Activated gamma-delta T cell (primary cell): ENCODE results near the gene TWSG1.
"Not testable (repeated sequence)": the region's sequence is repeated elsewhere in the genome, so short reads cannot be mapped to it uniquely, and the experiment has no call there.

Experiments used
- DNase-seq: peaks from one replicate; lab custom pipeline; 2025; lab: John Stamatoyannopoulos, UW

TWSG1 gene

DNA sequence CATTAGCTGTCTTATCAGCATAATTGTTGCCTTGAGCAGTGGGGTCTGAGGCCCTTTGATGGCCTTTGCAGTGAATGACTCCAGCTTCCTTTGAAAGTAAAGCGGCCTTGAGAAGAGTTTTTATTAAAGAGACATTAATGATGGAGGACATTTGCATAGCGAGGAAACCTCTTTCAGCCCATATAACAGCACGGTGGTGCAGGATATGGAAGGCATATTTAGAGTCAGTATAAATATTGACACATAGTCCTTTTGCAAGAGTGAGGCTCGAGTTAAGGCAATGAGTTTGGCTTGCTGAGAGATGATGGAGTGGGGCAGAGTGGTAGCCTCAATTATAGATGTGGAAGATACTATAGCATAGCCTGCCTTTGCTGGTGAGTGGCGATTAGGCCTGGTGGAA, 89.7 kb downstream of the TWSG1 start:
- DNase-seq = not testable (repeated sequence)

- no peak for DNase-seq
Observed at GRCh38 chr18:9426753-9427152, 92.2 kb downstream of the TWSG1 start.

DNA sequence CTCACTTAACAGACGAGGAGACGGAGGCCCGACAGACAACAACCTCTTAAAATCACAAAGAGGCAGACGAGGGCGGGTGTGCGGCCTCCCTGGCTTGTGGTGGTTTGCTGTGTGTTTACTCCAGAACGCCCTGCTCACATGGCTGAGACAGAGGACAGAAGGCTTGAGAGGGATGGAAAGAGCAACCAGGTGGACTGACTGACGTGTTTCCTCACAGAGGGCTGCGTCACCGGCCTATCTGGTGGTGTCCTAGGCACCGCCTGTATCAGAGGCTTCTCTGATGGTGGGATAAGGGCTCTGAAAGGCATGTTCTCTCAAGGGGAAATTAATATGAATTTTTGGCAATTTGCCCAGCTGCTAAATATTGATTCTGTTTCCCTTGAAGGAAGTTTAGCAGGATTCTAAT, 93.7 kb downstream of the TWSG1 start:
- DNase-seq = no peak

DNA sequence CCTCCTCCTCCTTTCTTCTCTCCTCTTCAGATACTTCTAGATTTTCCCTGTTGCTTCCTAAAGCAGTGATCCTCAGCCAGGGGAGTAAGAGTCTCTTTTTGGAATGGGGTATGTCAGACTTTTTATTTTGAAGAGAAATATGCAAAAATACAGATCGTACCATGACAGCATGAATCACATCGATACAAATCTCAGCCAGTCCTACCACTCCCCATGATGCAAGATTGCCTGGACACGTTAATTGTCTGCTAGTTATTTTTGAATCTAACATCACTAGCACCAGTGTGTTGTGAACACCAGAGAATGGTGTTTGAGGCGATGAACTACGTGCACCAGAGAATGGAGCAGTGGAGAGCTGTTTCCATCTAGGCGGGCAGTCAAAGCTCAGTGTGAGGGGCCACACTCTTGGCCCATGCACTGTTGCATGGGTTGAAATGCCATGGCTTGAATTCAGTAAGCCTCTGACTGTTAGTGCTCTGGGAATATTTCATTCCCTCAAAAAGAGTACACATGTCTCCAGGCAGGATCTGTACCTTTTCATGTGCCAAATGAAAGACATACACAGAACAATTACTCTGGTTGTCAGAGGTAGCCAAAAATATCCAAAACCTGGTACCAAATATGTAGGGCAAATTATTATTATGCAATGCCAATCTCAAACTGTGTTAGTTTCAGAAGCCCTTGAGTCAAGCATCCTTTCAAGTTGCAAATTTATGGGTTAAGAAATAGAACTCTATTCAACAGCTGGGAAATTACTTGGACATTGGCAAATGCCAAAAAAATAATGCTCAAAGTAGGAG, 94.5 kb downstream of the TWSG1 start:
- no peak for DNase-seq

GRCh38 chr18:9429662-9429993, 95.1 kb downstream of the TWSG1 start:
- DNase-seq = no peak

DNA sequence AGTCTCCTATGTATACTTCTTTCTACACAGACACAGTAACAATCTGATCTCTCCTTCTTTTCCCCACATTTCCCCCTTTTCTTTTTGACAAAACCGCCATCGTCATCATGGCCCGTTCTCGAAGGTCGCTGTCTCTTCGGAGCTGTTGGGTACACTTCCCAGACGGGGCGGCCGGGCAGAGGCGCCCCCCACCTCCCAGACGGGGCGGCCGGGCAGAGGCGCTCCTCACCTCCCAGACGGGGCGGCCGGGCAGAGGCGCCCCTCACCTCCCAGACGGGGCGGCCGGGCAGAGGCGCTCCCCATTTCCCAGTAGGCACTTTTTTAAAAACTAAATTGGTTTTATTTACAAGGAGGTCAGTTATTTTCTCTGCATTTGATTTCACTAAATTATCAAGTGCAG, 95.7 kb downstream of the TWSG1 start:
- DNase-seq = not testable (repeated sequence)

DNA sequence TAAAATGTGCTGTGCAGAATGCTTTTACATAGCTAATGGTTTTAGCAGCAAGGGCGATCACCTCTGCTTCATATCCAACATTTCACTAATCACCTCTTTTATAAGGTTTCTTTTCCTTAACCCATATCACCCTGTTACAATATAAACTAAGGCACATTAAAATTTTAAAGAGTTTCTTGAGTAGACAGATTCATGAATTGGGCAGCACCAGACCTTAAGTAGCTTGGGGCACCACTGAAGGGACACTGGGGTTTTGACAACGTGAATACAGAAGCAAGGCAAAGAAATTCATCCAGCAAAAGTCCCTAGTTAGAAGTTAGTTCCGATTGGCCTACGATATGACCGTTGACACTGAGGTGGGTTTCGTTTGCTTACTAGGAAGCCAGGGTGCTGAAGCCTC, 96.7 kb downstream of the TWSG1 start:
- DNase-seq = no peak

DNA sequence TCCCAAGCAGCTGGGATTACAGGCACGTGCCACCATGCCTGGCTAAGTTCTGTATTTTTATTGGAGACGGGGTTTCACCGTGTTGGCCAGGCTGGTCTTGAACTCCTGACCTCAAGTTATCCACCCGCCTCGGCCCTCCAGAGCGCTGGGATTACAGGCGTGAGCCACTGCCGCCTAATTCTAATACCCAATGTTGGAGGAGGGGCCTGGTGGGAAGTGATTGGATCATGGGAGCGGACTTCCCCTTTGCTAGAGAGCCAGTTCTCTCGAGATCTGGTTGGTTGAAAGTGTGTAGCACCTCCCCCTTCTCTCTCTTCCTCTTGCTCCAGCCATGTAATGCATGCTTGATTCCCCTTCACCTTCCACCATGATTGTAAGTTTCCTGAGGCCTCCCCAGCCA, 98.5 kb downstream of the TWSG1 start:
- DNase-seq = not testable (repeated sequence)

DNA sequence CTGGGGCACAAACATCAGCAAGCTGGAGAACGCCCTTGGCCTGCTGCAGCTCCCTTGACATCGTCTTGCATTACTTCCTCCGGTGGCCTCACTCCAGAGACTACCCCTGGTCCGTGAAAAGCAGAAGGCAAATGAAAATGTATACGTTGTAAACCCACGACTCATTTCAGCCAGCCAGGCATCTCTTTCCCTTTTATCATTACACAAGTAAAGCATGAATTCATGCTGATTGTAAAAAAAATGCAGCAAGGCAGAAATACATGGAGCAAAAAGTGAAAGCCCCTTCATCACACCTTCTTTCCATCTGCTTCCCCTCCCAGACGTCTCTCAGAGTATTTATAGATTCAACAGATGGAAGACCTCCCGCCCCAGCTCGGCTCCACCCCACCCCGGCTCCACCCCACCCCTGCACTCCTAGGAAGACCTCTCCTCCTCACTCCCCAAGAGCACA, 99.1 kb downstream of the TWSG1 start:
- DNase-seq = no peak

- DNase-seq = no peak
Observed at GRCh38 chr18:9434122-9434701, 99.6 kb downstream of the TWSG1 start.

DNA sequence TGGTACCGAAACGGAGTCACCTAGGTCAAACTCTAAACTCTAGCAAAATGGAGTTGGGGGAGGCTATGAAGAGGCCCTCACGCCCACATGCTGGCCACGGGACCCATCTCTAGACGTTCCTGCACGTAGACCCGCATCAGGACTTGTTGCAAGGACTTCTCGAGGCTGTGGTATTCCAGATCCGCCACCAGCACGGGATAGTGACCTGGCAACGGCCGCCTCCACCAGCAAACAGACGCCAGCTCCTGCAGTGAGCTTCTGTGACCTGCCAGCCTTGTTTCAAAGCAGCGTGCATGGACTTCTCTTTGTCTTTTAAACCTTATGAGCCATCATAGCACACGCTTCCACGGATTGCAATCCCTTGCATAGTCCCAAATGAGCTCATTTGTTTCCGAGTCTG, 100.5 kb downstream of the TWSG1 start:
- DNase-seq = no peak

DNA sequence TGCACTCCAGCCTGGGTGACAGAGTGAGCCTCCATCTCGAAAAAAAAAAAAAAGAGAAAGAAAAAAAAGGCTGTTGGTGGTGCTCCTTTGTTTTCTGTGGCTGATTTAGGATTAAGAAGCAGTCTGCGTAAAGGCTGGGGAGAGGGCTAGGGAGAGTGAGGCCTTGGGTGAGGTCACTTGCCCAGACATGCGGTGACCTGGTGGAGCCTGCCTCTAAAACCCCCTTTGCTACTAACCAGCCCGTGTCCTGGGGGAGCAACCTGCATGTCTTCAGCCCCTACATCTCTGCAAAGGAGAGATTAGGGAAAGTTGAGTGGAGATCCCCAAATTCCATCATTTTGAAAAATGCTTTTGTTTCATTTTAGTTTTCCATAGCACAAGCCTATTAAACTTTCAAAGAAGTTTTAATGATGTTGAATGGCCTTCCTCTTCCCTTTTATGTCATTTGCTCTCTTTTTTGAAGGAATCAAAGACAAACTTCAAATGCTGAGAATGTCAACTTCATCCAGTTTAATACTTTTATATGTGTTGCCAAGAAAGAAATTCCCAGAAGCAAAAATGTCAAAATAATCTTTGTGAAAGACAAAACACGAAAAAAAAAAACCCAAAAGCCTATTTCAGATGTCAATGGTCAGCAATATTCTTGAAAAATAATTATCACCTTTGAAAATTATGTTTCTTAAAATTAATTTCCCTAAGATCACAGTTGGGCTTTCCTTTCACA, 101.8 kb downstream of the TWSG1 start:
- no peak for DNase-seq

DNA sequence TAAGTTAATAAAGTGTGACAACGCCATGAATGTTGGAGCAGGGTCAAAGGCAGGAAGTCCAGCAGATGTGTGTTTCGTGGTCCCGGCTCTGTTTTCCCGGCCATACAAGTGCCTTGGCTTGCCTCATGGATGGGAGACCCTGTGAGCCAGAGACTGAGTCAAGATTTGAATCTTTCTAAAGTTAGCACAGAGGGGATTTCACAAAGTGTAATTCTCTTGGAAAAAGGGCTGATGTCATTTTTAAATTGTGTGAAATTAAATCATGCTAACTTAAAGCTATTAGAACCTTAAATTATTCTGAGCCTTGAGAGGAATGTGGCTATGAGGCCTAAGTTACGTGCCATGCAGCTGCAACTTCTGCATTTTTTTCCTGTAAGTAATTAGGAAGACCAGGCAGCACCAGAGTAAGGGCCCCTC, 102.5 kb downstream of the TWSG1 start:
- DNase-seq = no peak

GRCh38 chr18:9437672-9438071, 103.1 kb downstream of the TWSG1 start:
- no peak for DNase-seq

DNA sequence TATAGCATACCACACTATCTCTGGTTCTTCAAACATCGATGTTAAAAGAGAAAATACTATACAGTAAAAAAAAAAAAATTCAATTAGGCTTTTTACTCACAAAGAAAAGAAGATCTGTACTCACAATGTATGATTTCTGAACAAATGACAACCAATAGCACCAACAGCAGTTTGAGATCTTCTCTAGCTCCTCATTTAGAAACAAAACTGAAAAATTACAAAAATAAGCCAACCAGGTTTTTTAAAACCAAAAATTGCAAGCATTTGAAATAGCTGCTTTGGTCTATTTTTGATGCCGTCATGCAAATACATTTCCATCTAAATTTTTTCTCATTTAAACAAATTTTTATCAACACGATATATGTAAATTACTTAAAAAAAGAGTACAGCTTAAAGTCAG, 106.5 kb downstream of the TWSG1 start:
- no peak for DNase-seq

DNA sequence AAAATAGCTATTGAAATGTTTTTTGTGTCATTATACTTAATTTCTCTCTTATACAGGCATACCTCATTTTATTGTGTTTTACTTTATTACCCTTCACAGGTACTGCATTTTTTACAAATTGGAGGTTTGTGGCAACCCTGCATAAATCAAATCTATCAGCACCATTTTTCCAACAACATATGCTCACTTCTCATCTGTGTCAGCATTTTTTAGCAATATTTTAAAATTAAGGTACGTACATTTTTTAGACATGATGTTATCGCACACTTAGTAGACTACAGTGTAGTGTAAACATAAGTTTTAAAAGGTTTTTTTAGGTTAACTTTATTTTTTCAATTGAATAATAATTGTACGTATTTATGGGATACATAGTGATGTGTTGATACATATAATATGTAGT, 110.0 kb downstream of the TWSG1 start:
- DNase-seq = no peak

DNA sequence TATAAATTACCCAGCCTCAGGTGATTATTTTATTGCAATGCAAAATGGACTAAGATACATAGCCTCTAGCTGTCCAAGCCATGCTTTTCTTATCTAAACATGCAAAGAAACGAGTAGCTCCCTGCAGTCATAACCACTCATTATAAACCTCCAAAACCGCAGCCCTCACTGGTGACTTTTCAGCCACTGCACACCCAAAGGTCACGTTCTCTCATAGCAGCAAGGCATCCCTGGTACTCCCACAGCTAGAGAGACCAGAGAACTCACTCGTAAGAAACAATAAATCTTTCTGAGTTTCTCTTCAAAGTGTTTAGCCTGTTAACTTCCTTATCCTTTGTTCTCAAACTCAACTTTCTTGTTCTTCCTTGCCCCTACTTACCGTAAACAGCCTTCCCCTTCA, 112.3 kb downstream of the TWSG1 start:
- no peak for DNase-seq

GRCh38 chr18:9447334-9447733, 112.8 kb downstream of the TWSG1 start:
- no peak for DNase-seq

DNA sequence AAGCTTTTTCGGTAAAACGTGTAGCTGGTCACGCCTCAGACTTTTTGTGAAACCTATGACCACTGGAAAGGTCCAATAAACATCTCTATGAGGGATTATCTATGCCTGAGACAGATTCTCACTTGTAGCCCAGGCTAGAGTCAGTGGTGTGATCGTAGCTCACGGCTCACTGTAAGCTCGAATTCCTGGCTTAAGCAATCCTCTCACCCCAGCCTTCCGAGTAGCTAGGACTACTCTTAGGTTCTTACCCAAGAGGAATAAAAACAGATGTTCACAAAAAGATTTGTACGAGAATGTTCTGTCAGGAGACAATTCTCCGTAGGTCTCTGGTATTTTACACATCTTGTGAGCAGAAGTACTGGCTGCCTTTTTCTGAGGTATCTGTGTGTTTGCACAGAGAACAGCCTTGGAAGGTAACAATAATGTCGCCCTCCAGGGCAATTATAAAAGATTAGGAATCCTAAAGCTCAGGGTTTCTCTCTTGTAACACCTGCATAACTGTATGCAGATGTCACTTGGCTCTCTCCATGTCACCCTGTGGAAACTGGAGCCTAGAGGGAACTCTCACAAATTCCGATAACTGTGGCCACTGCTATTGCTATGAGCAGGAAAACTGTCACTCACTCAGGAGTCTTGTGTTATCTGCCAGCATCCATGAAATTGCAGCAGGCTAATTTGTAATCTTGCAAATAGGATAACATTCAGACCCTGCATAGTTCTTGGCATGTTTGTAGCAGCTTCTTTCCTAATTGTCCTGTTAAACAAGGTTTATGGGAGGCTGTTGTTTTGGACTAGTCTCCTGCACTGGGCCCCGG, 115.2 kb downstream of the TWSG1 start:
- no peak for DNase-seq

GRCh38 chr18:9450920-9451319, 116.3 kb downstream of the TWSG1 start:
- not testable (repeated sequence) for DNase-seq
